Aorta (tissue), 5 donors: ENCODE data around the gene ACTR1A. TPM values are rescaled to one million over a fixed set of nuclear protein-coding genes. Genes with fewer than 3 reads are reported as not detected.
A peak's percentile ranks its signal among the peaks of the same experiment; 100 is the strongest.

ENCODE experiments used
- ATAC-seq: fragments of 200-7000 bp; cut with Tn5 transposase; one replicate; pipeline ENCODE4 v1.9.1; 2022; ENCODE audit warnings: moderate library complexity; ENCODE audit not compliant: low FRiP score
- DNase-seq, 2 donors: peaks; one replicate each; pipeline ENCODE4 v3.0.0-alpha.2; 2020
- H3K27ac ChIP-seq, 2 donors: one replicate each; pipeline ENCODE4 v1.5.1; 2013; ENCODE audit warnings: low read length in 2 of 2, mild to moderate bottlenecking in 2 of 2, moderate library complexity in 2 of 2, control low read depth in 1 of 2, inconsistent platforms in 1 of 2, low read depth in 1 of 2
- H3K27me3 ChIP-seq, 2 donors: one replicate each; pipeline ENCODE4 v1.6.1; 2013; ENCODE audit warnings: control low read depth in 1 of 2, low read length in 1 of 2, mild to moderate bottlenecking in 1 of 2, moderate library complexity in 1 of 2; ENCODE audit not compliant: insufficient read depth in 2 of 2, control insufficient read depth in 1 of 2
- H3K36me3 ChIP-seq, 2 donors: one replicate each; pipeline ENCODE4 v1.6.1; 2013; ENCODE audit warnings: control low read depth in 1 of 2, low read length in 1 of 2, mild to moderate bottlenecking in 1 of 2; ENCODE audit not compliant: insufficient read depth in 2 of 2, control insufficient read depth in 1 of 2
- H3K4me1 ChIP-seq, 2 donors: one replicate each; pipeline ENCODE4 v1.6.1; 2013; ENCODE audit warnings: low read length in 2 of 2, control low read depth in 1 of 2, mild to moderate bottlenecking in 1 of 2, moderate library complexity in 1 of 2; ENCODE audit not compliant: insufficient read depth in 2 of 2, control insufficient read depth in 1 of 2
- H3K4me3 ChIP-seq, 2 donors: one replicate each; pipeline ENCODE4 v1.5.1; 2013; ENCODE audit warnings: low read length in 2 of 2, control low read depth in 1 of 2, mild to moderate bottlenecking in 1 of 2
- H3K9me3 ChIP-seq: one replicate; pipeline ENCODE4 v1.6.1; 2013; ENCODE audit warnings: mild to moderate bottlenecking, low read length; ENCODE audit not compliant: control insufficient read depth
- WGBS, 2 donors: extraction: QIAGEN DNeasy Blood & Tissue Kit; methylation state at CpG; one replicate each; pipeline ENCODE4 v1.1.7; 2013; 5-methylcytosine and 5-hydroxymethylcytosine counted together
- intact Hi-C, 2 donors: fragments of 100-400 bp; cut with DNase I; formaldehyde crosslinking; loops; one replicate each; pipeline versions ENCODE4 v1.14.2 to v1.15.0; 2022
- polyA plus RNA-seq, 2 donors: library from polyadenylated mRNA; stranded (reverse); fragments of 200-250 nt; gene quantifications; one replicate each; pipeline ENCODE4 v1.2.3, GENCODE V29; 2013
- total RNA-seq, 2 donors: library from RNA; stranded (reverse); fragmentation: NEBNext Ultra II Directional; extraction: Animal tissue kit (Norgen Biotek cat#: 25700); gene quantifications; one replicate each; pipeline ENCODE4 v1.2.1, GENCODE V29; 2021
- donor health status: healthy with polysubstance abuse.
- donor health status: Bipolar disorder and iron deficiency.
- donor health status: DM: no; HTN: no; CAD: no.
- donor health status: DM: no; HTN: no; CAD: no.
- donor health status: DM: yes; HTN: yes; CAD: no.

ACTR1A gene
- total and polyA plus RNA-seq, 4 donors, result 46.8 to 92.9 (median 83.4) TPM

GRCh38 chr10:102507521-102507920 is 5.0 kb upstream of the ACTR1A start:
- Histone ChIP-seq H3K4me3 (no peak overlapping the region), H3K36me3 (no peaks in the 10 kb centered on the region), H3K4me1 (peaks cover 0 to 3% of the 10 kb centered on the region in 2 donors), H3K27ac (no peak overlapping the region), H3K9me3 (no peaks in the 10 kb centered on the region), H3K27me3 (no peaks in the 10 kb centered on the region)
- 44 to 46% methylated on average over 3 of the region's 3 CpGs for WGBS, 2 donors
- DNase-seq (peak in 1 of 2 donors; percentile 10), ATAC-seq (no peak)
- intact Hi-C loops, result no loop called here

GRCh38 chr10:102505462-102506115 is 3.1 kb upstream of the ACTR1A start:
- intact Hi-C loops, result loop anchor here in 1 of 2 donors (2.0 kb wide), 1 partner anchor 77 kb away; no protein-coding TSS in a partner anchor

GRCh38 chr10:102504976-102505300 is 2.4 kb upstream of the ACTR1A start:
- DNase-seq, result peak in 1 of 2 donors; percentile 30
- Histone ChIP-seq H3K9me3 (no peaks in the 10 kb centered on the region), H3K4me3 (peak overlapping the region; percentile 75 to 86), H3K27ac (no peak overlapping the region), H3K36me3 (no peaks in the 10 kb centered on the region), H3K4me1 (peaks cover 0 to 3% of the 10 kb centered on the region in 2 donors), H3K27me3 (no peaks in the 10 kb centered on the region)
- intact Hi-C loops, result loop anchor here in 1 of 2 donors (2.0 to 5.0 kb wide), 2 partner anchors 73 to 78 kb away; partner anchors contain the start of gene CUEDC2
- no peak for ATAC-seq
- 1 to 4% methylated on average over 5 of the region's 5 CpGs for WGBS, 2 donors

More at GRCh38 chr10:102505462-102506115, 3.1 kb upstream of the ACTR1A start:
- H3K4me3 ChIP-seq, result no peak overlapping the region
- no peaks in the 10 kb centered on the region for H3K36me3 ChIP-seq
- H3K9me3 ChIP-seq, result no peaks in the 10 kb centered on the region
- ATAC-seq, result no peak
- peaks cover 0 to 3% of the 10 kb centered on the region in 2 donors for H3K4me1 ChIP-seq
- 44 to 61% methylated on average over 10 of the region's 10 CpGs for WGBS, 2 donors
- DNase-seq, result peak in 1 of 2 donors; percentile 73
- H3K27me3 ChIP-seq, result no peaks in the 10 kb centered on the region
- no peak overlapping the region for H3K27ac ChIP-seq

- DNase-seq (peak; percentile 68 to 82), ATAC-seq (no peak)
- intact Hi-C loops, result loop anchor here in 1 of 2 donors (2.0 to 5.0 kb wide), 2 partner anchors 72 to 78 kb away; partner anchors contain the start of gene CUEDC2
- H3K4me3 ChIP-seq, result peak overlapping the region; percentile 75 to 86
- peaks cover 0 to 3% of the 10 kb centered on the region in 2 donors for H3K4me1 ChIP-seq
- H3K9me3 ChIP-seq, result no peaks in the 10 kb centered on the region
- WGBS, 2 donors, result 1% methylated on average over 47 of the region's 47 CpGs
- H3K36me3 ChIP-seq, result no peaks in the 10 kb centered on the region
- peak overlapping the region in 1 of 2 donors; percentile 32 for H3K27ac ChIP-seq
- H3K27me3 ChIP-seq, result no peaks in the 10 kb centered on the region
These were observed 1.9 kb upstream of the ACTR1A start for GRCh38 chr10:102504179-102504975.

- Histone ChIP-seq H3K27me3 (no peaks in the 10 kb centered on the region), H3K4me3 (peak within 1 kb of the TSS; percentile 75 to 86), H3K9me3 (no peaks in the 10 kb centered on the region), H3K27ac (peak within 1 kb of the TSS in 1 of 2 donors; percentile 32), H3K36me3 (no peaks in the 10 kb centered on the region), H3K4me1 (peaks cover 0 to 3% of the 10 kb centered on the region in 2 donors)
- intact Hi-C loops, result loop anchor here (1.0 to 5.0 kb wide), 4 partner anchors 71 to 139 kb away; partner anchors contain the start of gene CUEDC2 (in 1 of the 2)
- ATAC-seq, result peak; percentile 93
- DNase-seq, result peak; percentile 97 to 98
- 1% methylated on average over 41 to 44 of the region's 44 CpGs for WGBS, 2 donors
These were observed 1.0 kb upstream of the ACTR1A start, which contains the start of gene SUFU for GRCh38 chr10:102503264-102504178. TSS of gene SUFU (plus strand) at chr10:102503972. CDS start at chr10:102504153, 181 bp downstream.

GRCh38 chr10:102502029-102502336 is 529 bp downstream of the ACTR1A start:
- H3K27me3 ChIP-seq, result no peaks in the 10 kb centered on the region
- peak overlapping the region; percentile 77 to 87 for H3K4me3 ChIP-seq
- intact Hi-C loops, result loop anchor here (1.0 to 5.0 kb wide), 3 partner anchors 70 to 141 kb away; partner anchors contain the start of genes CUEDC2 (in 1 of the 2) and NFKB2 (in 1 of the 2)
- peak; percentile 99 for DNase-seq
- H3K36me3 ChIP-seq, result no peaks in the 10 kb centered on the region
- H3K4me1 ChIP-seq, result peaks cover 0 to 3% of the 10 kb centered on the region in 2 donors
- 0% methylated on average over 19 of the region's 19 CpGs for WGBS, 2 donors
- H3K27ac ChIP-seq, result peak overlapping the region in 1 of 2 donors; percentile 90
- H3K9me3 ChIP-seq, result no peaks in the 10 kb centered on the region
- ATAC-seq, result peak; percentile 95

- 1% methylated on average over 23 of the region's 23 CpGs for WGBS, 2 donors
- peak overlapping the region; percentile 57 to 77 for H3K4me3 ChIP-seq
- no peaks in the 10 kb centered on the region for H3K36me3 ChIP-seq
- no peak for ATAC-seq
- peak overlapping the region in 1 of 2 donors; percentile 64 for H3K27ac ChIP-seq
- intact Hi-C loops, result loop anchor here (1.0 to 5.0 kb wide), 3 partner anchors 69 to 141 kb away; partner anchors contain the start of genes CUEDC2 (in 1 of the 2) and NFKB2 (in 1 of the 2)
- peak in 1 of 2 donors; percentile 19 for DNase-seq
- H3K4me1 ChIP-seq, result peaks cover 0 to 3% of the 10 kb centered on the region in 2 donors
- no peaks in the 10 kb centered on the region for H3K9me3 ChIP-seq
- H3K27me3 ChIP-seq, result no peaks in the 10 kb centered on the region
These were observed 1.1 kb downstream of the ACTR1A start for GRCh38 chr10:102501201-102502028.
